GM12801 (cell line): ENCODE measurements around the gene MRS2.

Experiments used
- TF ChIP-seq, protein P1 (sequence below): IDR thresholded peaks from one replicate; pipeline ENCODE4 v1.5.1; 2011; ENCODE audit warnings: control low read depth; ENCODE audit not compliant: insufficient read length; ENCODE audit errors: extremely low read depth

Gene MRS2, protein sequence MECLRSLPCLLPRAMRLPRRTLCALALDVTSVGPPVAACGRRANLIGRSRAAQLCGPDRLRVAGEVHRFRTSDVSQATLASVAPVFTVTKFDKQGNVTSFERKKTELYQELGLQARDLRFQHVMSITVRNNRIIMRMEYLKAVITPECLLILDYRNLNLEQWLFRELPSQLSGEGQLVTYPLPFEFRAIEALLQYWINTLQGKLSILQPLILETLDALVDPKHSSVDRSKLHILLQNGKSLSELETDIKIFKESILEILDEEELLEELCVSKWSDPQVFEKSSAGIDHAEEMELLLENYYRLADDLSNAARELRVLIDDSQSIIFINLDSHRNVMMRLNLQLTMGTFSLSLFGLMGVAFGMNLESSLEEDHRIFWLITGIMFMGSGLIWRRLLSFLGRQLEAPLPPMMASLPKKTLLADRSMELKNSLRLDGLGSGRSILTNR

DNA sequence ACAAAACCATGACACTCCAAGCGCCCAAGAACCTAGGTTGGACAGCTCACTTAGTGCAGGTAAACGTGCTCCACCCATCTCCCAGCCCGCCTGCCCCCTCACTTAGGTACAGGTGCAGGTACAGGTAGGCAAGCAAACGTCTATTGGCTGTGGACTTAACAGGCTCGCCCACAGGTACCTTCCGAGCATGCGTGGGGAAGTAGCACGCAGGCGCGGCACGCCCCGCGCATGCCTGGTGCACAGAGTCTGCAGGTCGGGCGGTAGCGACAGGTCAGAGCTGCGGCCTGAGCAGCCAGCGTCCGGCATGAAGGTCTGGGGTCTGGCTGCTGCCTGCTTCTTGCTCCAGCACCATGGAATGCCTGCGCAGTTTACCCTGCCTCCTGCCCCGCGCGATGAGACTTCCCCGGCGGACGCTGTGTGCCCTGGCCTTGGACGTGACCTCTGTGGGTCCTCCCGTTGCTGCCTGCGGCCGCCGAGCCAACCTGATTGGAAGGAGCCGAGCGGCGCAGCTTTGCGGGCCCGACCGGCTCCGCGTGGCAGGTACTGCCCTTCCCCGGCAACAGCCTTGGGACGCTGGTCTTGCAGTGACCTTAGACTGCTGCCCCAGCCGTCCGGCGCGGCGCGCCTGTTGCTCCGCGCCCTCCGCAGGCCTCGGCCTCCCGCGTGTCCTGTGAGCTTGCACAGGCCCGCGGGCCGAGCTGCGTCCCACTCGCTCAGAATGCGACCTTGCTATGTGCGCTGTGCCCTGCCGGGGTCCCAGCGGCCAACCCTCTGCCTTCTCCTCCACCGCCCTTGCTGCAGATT is at the start of gene MRS2:
Gene MRS2 (plus strand): TSS at position 240 of the 804 bp plus-strand sequence. CDS start 111 bp downstream, at position 351.
- TF ChIP-seq, protein P1, sequence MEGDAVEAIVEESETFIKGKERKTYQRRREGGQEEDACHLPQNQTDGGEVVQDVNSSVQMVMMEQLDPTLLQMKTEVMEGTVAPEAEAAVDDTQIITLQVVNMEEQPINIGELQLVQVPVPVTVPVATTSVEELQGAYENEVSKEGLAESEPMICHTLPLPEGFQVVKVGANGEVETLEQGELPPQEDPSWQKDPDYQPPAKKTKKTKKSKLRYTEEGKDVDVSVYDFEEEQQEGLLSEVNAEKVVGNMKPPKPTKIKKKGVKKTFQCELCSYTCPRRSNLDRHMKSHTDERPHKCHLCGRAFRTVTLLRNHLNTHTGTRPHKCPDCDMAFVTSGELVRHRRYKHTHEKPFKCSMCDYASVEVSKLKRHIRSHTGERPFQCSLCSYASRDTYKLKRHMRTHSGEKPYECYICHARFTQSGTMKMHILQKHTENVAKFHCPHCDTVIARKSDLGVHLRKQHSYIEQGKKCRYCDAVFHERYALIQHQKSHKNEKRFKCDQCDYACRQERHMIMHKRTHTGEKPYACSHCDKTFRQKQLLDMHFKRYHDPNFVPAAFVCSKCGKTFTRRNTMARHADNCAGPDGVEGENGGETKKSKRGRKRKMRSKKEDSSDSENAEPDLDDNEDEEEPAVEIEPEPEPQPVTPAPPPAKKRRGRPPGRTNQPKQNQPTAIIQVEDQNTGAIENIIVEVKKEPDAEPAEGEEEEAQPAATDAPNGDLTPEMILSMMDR = no peak

DNA sequence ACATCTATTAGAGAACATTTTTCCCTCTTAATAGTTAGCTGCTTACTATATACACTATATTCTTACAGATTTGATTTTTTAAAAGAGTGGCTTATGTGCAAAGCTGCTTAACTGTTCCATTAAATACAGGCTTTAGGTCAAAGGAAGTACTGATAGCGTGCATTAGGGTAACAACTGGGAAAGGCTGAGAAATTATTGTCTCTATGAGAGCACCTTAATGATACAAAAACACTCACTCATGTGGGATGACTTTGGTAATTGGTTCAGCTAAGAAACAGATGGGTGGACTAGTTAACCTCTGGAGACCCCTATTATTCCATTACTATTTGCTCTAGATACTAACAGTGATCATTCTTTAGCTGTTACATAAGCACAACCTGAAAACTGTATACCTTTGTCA is 48.9 kb upstream of the MRS2 start:
- TF ChIP-seq, protein P1 = no peak

DNA sequence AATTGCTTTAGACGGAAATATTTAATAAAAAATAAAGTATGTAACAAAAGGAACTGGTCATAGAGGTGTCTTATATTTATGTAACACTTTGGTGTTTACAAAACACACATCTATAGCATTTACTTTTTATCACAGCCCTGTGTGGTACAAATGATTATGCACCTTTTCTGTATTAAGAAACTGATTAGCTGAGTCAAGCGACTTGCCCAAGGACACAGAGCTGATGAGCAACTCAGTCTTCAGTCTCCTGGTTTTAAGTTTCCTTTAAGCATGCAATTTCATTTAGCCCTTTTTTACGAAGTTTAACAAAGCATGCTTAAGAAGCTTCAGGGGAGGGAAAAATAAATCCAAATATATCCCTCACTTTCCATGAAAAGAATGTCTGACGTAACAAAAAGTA is 47.3 kb upstream of the MRS2 start:
- TF ChIP-seq, protein P1 = no peak

DNA sequence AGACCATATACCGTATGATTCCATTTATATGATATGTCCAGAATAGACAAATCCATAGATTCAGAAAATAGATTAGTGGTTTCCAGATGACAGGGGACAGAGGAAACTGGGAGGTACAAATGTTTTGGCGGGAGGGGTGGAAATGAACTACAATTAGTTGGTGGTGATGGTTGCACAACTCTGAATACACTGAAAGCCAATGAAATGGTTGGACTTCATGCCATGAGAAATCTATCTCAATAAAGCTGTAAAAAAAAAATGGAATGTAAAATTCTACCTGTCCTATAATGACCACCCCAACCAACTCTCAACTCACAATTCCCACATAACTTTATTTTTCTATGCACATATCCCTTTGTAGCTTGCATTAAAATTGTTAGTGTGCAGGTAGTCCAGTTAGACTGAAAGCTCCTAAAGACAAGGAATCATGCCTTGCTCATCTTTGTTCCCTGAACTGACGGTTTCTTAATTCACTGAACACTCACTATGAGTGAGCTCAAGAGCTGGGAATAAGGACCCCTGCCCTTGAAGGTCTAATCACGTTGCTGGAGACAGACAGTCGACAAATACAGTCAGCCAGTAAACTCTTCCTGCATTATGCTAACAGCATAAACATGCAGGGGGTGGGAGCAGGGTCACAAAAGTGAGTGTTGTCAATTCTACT is 46.3 kb upstream of the MRS2 start:
- TF ChIP-seq, protein P1 = no peak

DNA sequence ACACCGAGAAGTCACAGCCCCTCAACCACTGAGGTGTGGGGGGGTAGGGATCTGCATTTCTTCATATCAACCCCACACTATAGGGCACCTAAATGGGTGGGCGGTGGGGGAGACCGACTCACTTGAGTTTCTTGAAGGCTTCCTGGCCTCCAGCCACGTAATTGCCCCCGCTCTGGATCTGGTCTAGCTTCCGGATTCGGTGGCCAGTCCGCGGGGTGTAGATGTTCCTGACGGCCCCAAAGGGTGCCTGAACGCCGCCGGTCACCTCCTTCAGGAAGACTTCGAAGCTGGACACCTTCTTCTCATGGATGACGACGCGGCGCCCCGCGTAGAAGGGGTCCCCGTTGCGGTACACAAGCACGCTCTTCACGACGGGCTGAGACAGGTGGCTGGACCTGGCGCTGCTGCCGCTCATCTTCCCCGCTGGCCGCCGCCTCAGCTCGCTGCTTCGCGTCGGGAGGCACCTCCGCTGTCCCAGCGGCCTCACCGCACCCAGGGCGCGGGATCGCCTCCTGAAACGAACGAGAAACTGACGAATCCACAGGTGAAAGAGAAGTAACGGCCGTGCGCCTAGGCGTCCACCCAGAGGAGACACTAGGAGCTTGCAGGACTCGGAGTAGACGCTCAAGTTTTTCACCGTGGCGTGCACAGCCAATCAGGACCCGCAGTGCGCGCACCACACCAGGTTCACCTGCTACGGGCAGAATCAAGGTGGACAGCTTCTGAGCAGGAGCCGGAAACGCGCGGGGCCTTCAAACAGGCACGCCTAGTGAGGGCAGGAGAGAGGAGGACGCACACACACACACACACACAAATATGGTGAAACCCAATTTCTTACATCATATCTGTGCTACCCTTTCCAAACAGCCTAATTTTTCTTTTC is 45.2 kb upstream of the MRS2 start, which contains the start of gene DCDC2:
Gene DCDC2 (minus strand): TSS at position 724 of the 883 bp plus-strand sequence. CDS start 309 bp downstream, at position 415.
- TF ChIP-seq, protein P1 = no peak

DNA sequence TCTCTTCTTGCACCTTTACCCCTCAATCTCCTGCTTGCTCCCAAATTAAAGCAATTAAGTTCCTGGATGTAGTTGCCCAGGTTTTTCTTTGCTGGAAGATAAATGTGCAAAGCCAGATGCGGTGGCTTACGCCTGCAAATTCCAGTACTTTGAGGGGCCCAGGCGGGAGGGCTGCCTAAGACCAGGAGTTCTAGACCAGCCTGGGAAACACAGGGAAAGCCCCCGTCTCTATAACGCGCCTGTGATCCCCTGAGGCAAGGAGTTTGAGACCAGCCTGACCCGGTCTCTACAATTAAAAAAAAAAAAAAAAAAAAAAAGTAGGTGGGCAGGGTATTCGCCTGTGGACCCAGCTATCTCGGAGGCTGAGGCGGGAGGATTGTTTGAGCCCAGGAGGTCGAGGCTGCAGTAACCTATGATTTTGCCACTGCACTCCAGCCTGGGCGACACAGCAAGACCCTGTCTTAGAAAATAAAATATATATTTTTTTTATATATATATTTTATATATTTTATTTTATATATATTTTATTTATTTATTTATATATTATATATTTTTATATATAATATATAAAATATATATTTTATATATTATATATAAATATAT is 44.4 kb upstream of the MRS2 start:
- TF ChIP-seq, protein P1 = no peak
